Inflammatory macrophage treated with lipopolysaccharide for 1 hour (primary cell): ENCODE results near the gene SIAE.
A peak's percentile ranks its signal among the peaks of the same experiment; 100 is the strongest.

ENCODE experiments used
- DNase-seq, 2 donors: peaks; one replicate each; pipeline ENCODE4 v3.0.0-alpha.2; 2020 to 2022

SIAE gene, protein sequence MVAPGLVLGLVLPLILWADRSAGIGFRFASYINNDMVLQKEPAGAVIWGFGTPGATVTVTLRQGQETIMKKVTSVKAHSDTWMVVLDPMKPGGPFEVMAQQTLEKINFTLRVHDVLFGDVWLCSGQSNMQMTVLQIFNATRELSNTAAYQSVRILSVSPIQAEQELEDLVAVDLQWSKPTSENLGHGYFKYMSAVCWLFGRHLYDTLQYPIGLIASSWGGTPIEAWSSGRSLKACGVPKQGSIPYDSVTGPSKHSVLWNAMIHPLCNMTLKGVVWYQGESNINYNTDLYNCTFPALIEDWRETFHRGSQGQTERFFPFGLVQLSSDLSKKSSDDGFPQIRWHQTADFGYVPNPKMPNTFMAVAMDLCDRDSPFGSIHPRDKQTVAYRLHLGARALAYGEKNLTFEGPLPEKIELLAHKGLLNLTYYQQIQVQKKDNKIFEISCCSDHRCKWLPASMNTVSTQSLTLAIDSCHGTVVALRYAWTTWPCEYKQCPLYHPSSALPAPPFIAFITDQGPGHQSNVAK

DNA sequence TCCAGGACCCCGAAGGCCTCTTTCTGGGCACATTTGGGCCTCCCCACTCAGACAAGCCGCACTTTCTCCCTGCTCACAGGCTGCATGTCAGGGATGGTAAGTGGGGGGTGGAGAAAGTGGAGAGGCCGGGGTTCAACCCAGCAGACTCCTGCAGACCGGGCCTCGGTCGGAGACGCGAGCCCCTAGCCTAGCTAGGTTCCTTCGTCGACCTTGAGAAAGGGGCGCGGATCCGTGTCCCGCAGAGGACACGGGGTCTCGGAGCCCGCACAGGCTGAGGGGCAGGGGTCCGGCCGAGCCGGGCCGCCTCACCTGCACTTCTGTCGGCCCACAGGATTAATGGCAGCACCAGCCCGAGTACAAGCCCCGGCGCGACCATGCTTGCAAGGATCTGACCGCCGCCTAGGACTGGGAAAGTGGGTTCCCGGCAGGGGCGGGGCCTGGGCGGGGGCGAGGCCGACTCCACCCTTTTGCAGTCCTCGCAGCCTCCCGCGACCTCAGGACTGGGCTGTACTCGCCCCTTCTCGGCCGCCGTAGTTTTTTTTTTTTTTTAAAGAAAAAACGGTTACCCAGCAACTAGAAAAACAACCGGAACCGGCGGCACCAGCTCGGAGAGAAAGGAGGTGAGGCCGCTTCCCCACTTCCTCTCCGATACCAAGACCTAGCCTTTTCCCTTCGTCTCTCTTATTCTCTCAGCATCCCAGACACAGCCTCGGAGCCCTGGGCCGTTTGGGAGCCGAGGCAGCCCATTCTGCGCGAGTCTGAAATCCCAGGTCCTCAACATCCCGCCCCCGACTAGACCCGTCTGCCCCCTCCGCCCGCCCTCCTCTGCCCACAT is at the start of gene SIAE, which contains the start of gene SPA17:
SIAE (minus strand) TSS at position 407 of the 835 bp plus-strand sequence; CDS start at position 376, 31 bp downstream.
SPA17 (plus strand) TSS at position 572 of the 835 bp plus-strand sequence. CDS start 1,361 bp downstream, outside the sequence.
- DNase-seq = peak; percentile 88 to 92

DNA sequence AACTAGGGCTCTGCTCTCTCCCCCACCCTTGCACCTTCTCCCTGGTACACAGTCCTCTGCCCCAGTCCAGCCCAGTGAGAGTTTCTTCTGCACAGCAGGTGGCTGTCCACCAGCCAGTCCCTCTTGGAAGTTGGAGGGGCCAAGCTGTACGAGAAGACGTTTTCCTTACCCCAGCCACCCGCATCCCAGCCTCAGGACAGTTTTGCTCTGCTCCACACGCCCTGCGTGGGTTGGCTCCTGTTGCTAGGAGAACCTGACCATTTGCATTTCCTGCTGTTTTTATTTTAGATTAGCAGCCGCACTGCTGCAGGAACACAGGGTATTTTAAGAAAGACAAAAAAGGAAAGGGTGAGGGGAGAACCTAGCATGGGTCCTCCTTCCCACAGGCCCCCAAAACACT is 48.6 kb upstream of the SIAE start:
- no peak for DNase-seq

DNA sequence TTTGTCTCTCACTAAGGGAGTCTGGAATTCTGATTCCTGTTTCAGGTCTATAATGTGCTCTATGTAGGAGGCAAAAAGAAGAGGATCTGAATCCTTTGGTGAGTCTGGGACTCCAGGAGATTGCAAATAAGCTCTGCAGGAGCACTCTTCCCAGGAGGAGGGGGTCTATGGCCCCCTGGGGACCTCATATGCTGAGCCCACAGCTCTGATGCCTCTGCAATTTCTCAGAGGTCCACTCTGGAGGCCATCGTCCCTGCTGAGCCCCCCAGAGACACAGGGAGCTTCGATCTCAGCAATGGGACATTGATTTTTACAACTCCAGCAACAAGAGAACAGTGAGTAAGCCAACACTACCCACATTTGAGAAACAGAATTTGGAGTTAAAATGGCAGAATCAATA is 46.0 kb upstream of the SIAE start:
- DNase-seq = no peak

DNA sequence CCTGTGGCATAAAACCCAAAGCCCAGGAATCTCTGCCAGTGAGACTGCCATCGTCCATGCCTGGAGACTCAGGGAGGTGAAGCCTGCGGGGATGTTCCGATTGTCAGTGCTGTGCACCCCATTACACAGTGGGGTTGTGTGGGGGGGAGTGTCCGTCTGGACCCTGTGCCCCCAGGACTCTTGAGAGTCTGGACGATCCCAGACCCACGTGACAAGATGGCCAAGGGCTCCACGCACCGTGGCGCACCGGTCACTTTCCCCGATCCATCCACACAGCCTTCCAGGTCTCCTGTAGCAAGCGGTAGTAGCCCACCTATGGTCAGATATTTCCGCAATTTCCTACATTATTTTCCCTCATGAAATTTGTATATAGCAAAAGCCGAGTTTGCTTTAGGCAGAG is 45.3 kb upstream of the SIAE start:
- no peak for DNase-seq

DNA sequence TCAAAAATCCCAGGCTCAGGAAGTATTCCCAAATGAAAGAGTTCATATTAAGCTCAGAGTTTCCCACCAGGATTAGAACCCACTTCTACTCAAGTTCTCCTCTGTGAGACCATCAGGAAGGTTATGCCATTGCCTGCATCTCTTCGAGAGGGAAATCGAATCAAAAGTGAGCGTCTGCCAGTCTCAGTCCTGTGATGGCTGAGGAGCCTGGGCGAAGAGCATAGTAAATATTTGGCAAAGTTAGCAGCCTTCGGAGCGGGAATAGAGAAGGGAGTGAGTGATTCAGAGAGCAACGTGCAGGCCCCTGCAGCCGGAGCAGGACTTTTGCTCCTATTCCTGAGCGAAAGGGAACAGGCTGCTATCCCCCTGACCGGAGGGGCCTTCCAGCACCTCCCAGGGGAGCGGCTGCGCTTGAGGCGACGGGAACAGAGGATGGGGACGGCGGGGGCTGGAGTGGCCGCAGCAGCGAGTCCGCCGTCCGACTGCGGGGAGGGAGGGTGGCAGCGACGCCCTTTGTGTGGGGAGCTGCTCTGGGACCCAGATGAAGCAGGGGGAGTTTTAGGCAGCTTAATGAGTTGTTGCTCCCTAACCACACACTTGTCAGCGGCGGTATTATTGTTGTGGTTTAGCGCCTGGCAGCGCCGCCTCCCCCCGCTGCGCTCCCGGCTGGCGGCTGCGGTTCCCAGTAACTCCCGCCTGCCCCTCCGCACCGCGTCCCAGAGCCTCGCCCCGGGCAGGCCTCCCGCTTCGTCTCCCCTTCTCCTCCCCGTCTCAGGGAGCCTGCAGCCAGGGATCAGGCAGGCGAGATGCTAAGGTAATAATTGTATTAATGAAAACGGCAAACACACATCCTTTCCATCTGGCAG is 44.5 kb upstream of the SIAE start:
- DNase-seq = no peak

DNA sequence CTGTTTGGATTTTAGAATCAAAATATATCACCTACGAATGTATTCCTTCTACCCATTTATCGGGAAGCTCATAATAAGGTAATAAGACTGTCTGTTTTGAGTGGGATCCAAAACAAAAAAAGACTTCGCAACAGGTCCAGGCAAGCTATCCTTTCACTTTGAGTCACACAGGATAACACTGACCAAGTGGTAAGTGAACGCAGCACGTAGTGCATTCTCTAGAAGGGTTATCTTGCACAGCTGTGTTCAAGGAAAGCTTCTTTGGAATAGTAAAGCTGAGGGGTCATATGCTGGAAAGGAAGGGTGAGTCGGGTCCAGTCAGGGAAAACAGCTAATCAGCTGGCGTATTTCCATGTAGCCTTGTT is 43.9 kb upstream of the SIAE start:
- no peak for DNase-seq

DNA sequence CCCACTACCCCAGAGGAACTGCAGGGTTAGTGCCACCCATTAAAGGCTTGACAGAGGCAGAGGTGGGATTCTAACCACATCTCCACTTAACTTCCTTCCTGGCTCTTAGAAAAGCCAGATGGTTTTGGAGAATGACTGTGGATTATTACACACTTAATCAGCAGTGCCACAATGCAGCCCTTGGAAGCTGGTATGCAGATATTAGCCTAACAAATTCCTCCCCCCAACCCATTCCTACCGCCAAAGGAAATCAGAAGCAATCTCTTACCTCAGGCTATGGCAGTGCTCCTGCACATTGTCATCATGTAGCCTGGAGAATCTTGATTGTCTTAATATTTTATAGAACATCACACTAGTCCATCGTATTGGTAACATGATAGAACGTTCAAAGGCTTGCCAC is 43.1 kb upstream of the SIAE start:
- DNase-seq = no peak

DNA sequence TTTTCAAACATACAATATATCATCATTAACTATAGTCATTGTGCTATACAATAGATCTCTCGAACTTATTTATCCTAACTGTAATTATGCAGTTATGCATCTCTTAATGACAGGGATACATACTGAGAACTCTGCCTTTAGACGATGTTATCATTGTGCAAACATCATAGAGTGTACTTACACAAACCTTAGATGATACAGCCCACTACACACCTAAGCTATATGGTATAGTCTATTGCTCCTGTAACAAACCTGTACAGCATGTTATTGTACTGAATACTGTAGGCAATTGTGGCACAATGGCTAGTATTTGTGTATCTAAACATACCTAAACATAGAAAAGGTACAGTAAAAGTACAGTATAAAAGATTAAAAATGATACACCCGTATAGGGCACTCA is 38.9 kb upstream of the SIAE start:
- no peak for DNase-seq

DNA sequence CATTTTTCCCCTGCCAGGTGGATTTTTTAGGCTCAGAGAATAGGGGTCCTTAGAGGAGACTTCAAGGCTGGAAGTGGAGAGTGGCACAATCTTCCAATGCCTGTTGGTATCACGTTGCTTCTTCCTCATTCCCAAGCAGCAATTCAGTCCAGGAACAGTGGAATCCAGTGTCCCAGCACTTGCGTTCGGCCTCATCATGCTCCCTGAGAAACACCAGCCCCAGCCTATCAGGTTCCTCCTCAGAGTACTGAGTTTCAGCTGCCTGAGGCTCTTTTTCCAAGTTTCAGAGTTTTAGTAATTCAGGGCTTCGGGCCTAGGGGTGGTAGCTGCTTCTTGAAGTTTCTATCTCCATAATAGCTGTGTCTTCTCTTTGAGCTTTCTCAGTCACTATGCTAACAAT is 34.3 kb upstream of the SIAE start:
- DNase-seq = no peak

DNA sequence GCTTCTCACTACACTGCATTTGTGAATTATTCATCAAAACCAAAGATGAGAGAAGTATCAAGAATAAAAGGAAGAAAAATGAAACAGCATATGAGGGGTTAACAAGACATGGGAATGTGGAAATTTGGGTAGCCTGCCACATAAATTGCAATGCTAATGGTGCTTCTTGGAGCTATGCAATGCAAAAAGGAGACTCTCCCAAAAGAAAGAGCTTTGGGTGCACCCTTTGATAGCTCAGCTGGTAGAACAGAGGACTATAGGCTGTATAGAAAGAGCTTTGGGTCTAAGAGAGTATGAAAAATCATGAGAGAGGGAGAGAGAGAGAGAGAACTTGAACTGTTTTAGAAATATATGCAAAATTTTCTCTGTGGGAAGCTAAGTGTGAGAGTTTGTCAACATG is 26.5 kb upstream of the SIAE start:
- no peak for DNase-seq

DNA sequence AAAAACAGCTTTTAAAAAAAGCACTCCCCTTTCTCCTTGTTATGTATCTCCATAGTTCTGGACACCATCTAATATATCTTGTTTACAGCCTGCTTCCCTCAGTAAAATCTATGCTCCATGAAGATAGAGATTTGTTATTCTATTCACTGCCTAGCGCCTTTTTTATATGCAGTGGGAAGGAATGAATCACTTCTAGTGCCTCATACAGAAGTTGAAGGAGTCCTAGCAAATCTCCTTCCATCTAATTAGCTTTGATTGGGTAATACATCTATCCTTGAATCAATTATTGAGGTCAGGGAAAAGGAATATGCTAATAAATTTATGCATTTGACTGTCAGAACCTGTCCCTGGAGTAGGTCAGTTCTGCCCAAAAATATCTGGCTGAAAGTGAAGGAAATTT is 26.0 kb upstream of the SIAE start:
- DNase-seq = no peak

DNA sequence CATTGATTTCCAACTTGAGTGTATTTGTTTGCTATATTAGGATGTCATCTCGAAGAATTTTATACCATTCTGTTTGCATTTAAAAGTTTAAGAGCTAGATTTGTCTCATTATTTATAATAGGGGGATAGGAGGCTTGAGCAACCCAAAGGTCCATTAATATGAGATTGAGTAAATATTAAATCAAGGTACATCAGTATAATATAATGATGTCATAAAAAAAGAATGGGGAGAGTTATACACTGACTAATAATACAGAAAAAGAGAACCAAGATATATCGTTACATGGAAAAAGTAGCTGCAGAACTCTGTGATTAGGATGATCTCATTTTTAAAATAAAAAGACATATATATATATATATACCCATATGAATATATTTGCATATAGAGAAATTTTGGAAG is 19.6 kb upstream of the SIAE start:
- no peak for DNase-seq

DNA sequence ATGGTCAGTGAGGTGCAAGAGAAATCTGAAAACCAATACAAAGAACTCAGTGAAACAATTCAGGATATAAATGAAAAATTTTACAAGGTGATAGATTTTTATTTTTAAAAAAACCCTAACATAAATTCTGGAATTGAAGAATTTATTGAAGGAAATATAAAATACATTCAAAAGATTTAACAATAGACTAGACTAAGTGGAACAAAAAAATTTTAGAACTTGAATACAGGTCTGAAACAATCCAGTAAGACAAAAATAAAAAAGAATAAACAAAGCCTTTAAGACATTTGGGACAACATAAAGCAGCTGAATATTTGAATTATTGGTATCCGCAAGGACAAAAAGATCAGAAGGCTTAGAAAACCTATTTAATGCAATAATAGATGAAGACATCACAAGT is 8.9 kb upstream of the SIAE start:
- no peak for DNase-seq

DNA sequence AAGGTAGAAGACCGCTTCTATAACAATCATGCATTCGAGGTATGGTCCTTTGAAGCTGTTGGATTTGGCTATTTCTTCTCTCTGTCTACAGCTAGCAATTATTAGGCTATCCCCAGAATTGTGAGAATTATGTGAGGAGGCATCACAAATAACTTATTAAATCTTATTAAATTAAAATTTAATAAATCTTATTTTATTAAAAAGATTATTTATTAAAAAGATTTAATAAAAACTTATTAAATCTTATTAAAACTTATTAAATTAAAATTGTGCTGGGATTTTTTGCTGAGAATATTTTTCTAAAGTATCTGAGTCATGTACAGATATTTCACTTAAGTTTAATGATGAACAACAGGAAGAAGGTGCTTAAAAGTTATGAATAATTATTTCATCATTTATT is 7.9 kb upstream of the SIAE start:
- DNase-seq = no peak

DNA sequence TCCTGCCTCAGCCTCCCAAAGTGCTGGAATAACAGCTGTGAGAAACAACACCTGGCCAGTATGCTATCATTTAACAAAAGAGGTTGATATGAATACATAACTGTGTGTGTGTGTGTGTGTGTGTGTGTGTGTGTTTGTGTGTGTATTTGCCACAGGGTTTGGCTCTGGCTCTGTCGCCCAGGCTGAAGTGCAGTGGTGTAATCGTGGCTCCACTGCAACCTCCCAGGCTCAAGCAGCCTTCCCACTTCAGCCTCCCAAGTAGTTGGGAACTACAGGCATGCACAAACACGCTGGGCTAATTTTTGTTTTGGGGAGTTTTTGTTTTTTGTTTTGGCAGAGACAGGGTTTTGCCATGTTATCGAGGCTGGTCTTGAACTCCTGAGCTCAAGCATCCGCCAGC is 4.9 kb upstream of the SIAE start:
- DNase-seq = no peak

DNA sequence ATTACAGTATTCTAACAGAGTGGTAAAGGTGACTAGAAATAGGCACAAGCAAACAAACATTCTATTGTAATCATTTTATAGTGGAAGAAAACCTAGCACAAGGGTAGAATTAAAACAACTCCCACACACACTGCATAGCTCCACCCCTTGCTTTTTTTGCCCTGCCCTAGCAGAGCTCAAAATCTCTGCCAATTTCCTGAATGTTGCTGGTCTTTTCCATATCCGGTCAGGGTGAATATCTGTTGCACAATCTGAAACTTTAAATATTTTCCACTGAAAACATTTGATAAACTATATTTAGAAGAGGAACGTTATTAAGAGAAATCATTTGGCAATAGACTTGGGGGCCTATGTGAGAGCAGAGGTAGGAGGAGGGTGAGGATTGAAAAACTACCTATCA is 2.8 kb upstream of the SIAE start:
- DNase-seq = peak in 1 of 2 donors; percentile 22

DNA sequence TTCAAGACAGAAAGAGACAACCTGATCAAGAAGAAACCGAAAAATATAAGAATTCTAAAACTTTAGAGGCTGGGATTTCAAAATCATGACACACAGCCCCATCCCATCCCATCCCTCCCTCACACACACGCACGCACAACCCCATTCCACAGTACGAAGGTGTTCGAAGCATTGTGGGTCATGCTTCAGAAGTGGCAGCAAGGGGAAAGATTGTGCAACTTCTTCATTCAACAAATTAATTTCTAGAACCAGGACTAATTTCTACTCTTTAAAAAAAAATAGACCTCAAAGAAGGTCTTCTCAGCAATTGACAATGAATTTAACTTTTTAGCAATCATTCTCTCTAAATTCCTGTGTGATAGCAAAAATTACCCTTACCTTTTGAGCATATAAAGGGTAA is 1.0 kb upstream of the SIAE start:
- no peak for DNase-seq

DNA sequence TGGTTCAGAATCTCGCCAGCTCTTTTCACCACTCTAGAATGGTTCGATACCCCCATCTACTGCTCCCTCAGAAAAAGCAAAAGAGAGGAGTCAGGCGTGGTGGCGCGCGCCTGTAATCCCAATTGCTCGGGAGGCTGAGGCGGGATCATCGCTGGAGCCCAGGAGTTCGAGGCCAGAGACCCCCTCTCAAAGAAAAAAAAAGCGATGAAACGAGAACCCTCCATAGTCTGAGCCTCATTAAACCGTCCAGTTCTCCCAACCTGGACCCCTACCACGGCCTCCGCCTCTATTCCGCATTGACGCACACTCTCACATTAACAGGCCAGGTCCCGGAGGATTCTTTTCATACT is 604 bp upstream of the SIAE start:
- no peak for DNase-seq

DNA sequence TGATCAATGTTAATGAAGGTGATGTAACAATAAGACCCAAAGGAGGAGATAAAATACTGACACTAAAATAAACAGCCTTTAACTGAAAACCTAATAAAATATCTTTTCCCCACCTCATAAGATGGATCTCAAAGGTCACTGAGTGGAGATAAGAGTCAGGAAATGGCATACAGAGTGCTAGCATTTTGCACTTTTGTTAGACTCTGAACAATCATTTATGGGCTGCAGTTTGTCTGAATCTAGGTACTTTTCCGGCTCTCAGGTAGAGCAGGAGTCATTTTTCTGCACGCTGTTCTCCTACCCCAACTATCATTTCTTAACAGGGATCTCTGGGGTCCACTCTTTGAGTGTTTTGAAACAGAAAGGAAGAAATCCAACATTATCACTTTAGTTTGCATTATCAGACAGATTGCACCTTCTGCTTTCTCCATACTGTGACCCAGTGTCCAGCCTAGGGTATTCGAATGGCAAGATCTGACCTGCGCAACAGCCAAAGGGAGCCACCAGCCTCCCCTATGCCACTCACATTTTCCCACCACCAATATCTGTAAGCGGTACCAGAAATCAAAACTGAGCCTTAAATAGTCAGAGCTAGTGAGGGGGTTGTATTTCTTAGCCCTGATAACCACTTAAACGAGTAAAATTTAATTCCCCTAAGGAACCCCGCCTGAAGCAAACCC is 863 bp downstream of the SIAE start:
- no peak for DNase-seq

DNA sequence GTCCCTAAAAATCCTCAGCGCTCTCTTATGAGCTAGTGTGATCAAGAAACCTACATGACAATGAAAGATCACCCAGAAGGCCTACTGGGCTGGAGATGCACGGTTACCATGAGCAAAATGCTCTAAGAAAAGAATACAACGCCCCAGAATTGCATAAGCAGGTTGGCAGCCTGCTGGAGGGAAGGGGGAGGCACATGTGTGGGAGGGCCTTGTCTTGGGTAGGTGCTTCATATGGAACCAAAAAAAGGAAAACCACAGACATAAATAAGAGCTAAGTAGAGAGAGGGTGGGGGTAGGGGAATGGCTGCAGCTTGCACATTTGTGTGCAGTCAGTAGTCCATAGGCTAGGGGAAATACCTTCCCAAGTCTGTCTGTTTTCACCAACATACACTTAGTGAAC is 2.8 kb downstream of the SIAE start:
- DNase-seq = peak; percentile 29 to 50

DNA sequence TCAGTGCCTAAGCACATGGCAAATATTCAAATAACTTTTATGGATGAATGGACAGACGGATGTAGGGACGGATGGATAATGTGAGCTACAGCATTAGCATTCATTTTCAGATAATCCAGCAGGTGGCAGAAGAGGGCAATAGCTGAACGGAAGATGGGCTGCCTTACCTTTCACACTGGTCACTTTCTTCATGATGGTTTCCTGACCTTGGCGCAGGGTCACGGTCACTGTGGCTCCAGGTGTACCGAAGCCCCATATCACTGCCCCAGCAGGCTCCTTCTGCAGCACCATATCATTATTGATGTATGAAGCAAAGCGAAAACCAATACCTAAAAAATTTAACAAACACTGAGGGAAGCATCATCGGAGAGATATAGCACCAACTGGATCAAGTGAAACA is 4.3 kb downstream of the SIAE start:
- peak in 1 of 2 donors; percentile 61 for DNase-seq

DNA sequence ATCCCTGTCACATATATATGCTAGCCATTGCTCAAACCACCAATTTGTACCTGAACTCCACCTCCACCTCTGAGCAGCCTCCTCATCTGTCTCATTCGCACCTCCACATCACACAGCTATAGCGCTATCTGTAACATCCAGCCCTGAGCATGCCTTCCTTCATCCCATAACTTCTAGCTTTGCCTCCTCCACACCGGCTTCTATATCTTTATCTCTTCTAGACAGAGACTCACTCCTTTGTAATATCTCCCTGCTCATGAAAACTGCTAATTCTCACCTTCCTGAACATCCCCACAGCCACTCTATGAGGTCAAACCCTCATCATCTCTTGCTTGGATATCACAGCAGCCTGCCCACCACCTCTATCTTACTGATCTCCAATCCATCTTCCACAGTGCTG is 5.9 kb downstream of the SIAE start:
- DNase-seq = no peak

DNA sequence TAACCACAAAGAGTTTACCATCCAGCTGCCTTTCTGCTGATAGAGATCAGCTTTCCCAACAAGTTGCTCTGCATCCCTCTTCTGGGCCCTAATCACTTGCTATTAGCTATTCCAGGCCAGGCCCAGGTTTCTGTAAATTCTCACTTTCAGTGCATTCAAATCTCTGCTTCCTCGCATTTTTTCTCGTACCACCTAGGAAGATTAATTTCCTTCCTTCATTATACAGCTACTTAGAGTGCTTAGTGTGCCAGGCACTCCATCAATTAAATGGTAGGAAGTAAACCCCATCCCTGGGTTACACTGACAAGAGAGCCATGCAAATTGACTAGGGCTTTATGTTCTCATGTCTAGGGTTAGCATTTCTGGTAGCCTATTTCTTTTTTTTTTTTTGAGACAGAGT is 9.7 kb downstream of the SIAE start:
- no peak for DNase-seq
